ENCODE data around the gene CHST13. TPM values are rescaled to one million over a fixed set of nuclear protein-coding genes. Genes with fewer than 3 reads are reported as not detected.

Gene CHST13
- total and polyA plus RNA-seq, 2 of the 4 experiments (the other 2 are of a cell fraction): not detected

- H3K18ac ChIP-seq (ENCODE audit: low read depth, low read length): no peak overlapping the region
- H3K27me3 ChIP-seq (ENCODE audit: control insufficient read depth, insufficient read depth, low read length): peaks cover 43% of the 10 kb centered on the region
- DNase-seq (no peak), ATAC-seq (ENCODE audit: low read depth) (no peak)
- no peaks in the 10 kb centered on the region for H4K20me1 ChIP-seq (ENCODE audit: insufficient read depth, low read length)
- H3K56ac ChIP-seq (ENCODE audit: extremely low read depth, insufficient read depth, low read length): no peak overlapping the region
- peaks cover 12% of the 10 kb centered on the region for H3K9me1 ChIP-seq (ENCODE audit: insufficient read depth, low read length)
- BruUV-seq (replicated peaks): no TSS peak
- H3K4me3 ChIP-seq (ENCODE audit: insufficient read depth, low read depth, low read length): no peak overlapping the region
- no peak overlapping the region for H2AK5ac ChIP-seq (ENCODE audit: low read depth, low read length)
- H2BK20ac ChIP-seq (ENCODE audit: low read depth, low read length): no peak overlapping the region
- intact Hi-C loops (cut with micrococcal nuclease) (no loop called here), dilution Hi-C loops (cut with HindIII; ENCODE audit: low sequenced_read_pairs, unreplicated experiment) (no loop called here), in situ Hi-C loops (cut with MboI; ENCODE audit: low sequenced_read_pairs) (no loop called here)
- 21% methylated on average over 5 of the region's 10 CpGs; no CpG with 5 or more reads in 1 of the 2 experiments for WGBS, 2 experiments (ENCODE audit: extremely low coverage in 2 of 2, insufficient read length in 1 of 2)
- no peak overlapping the region for H2AFZ ChIP-seq (replicated peaks; ENCODE audit: low read length, poor library complexity)
- H3K23ac ChIP-seq (ENCODE audit: low read depth, low read length): no peak overlapping the region
- no peaks in the 10 kb centered on the region for H3K79me1 ChIP-seq (ENCODE audit: low read depth in 1 of 2, low read length in 2 of 2)
- H2AK9ac ChIP-seq (replicated peaks; ENCODE audit: low read depth, low read length, poor library complexity): no peak overlapping the region
- no peak overlapping the region for H3K14ac ChIP-seq (replicated peaks; ENCODE audit: low read depth, low read length)
- H3K9ac ChIP-seq (ENCODE audit: low read depth, low read length): no peak overlapping the region
- H4K8ac ChIP-seq (ENCODE audit: low read depth in 2 of 2, low read length in 2 of 2): no peak overlapping the region
- CTCF ChIA-PET: no interaction called here
- H4K5ac ChIP-seq (ENCODE audit: low read depth, low read length): no peak overlapping the region
- no peak for TF ChIP-seq CHD1 (IDR thresholded peaks at IDR 0.05; ENCODE audit: low read depth, low read length)
- TF ChIP-seq RCOR1 (IDR thresholded peaks at IDR 0.05; ENCODE audit: insufficient replicate concordance, low read length): no peak
- TF ChIP-seq CEBPB (IDR thresholded peaks at IDR 0.05; ENCODE audit: low read depth, low read length): no peak
- TF ChIP-seq FOS (IDR thresholded peaks at IDR 0.05; ENCODE audit: low read depth, low read length): no peak
- no peak for TF ChIP-seq MAZ (IDR thresholded peaks at IDR 0.05; ENCODE audit: borderline replicate concordance, low read depth, low read length)
- no peak for TF ChIP-seq RFX5 (IDR thresholded peaks at IDR 0.05; ENCODE audit: low read depth, low read length)
- no peak for TF ChIP-seq USF2 (IDR thresholded peaks at IDR 0.05; ENCODE audit: low read depth, low read length)
- no peak for TF ChIP-seq SMC3 (IDR thresholded peaks at IDR 0.05; ENCODE audit: low read depth, low read length)
- TF ChIP-seq CTCF (conservative IDR thresholded peaks at IDR 0.05; ENCODE audit: low read depth, low read length): no peak
- TF ChIP-seq NFE2L2 (IDR thresholded peaks at IDR 0.05; ENCODE audit: low read depth, low read length): no peak
- POLR2A ChIA-PET (ENCODE audit: unreplicated experiment): no interaction called here
- H3K4ac ChIP-seq (ENCODE audit: low read depth, low read length): no peak overlapping the region
- no peak overlapping the region for H4K91ac ChIP-seq (ENCODE audit: insufficient read depth, low read depth, low read length)
- no peak overlapping the region for H3K27ac ChIP-seq (ENCODE audit: insufficient read depth, low read length)
- H3K4me1 ChIP-seq (ENCODE audit: control insufficient read depth, insufficient read depth, low read length): peaks cover 6% of the 10 kb centered on the region
- no peak overlapping the region for H3K4me2 ChIP-seq (ENCODE audit: low read depth, low read length)
- no peak overlapping the region for H2BK15ac ChIP-seq (ENCODE audit: low read depth, low read length)
- no peaks in the 10 kb centered on the region; the same call in 1 of the 2 replicates for H3K9me3 ChIP-seq (ENCODE audit: control insufficient read depth, insufficient read depth, low read length)
- no peak overlapping the region; the same call in 1 of the 2 replicates for H2BK120ac ChIP-seq (ENCODE audit: low read depth, low read length)
- no peak overlapping the region for H2BK5ac ChIP-seq (ENCODE audit: low read depth, low read length, poor library complexity, severe bottlenecking)
- H3K36me3 ChIP-seq (ENCODE audit: control insufficient read depth, insufficient read depth, low read length): no peaks in the 10 kb centered on the region
Observed at GRCh38 chr3:126537730-126538281, 13.9 kb downstream of the CHST13 start.
